HL-60 (cell line): ENCODE data around the gene GPR171.

Experiments
- DNase-seq, 2 experiments: peaks; one replicate each; pipeline ENCODE4 v3.0.0-alpha.2; 2010 to 2020; ENCODE audit warnings: low read depth in 1 of 2, low spot score in 1 of 2
- H3K27ac ChIP-seq: fragments of 250-450 bp; sonication (Bioruptor Pico); replicated peaks from 2 replicates; pipeline ENCODE4 v1.5.1; 2020; ENCODE audit warnings: mild to moderate bottlenecking, moderate library complexity
- H3K27me3 ChIP-seq: fragments of 250-450 bp; sonication (Bioruptor Pico); 2 replicates; pipeline ENCODE4 v1.5.1; 2021; ENCODE audit warnings: mild to moderate bottlenecking, moderate library complexity; ENCODE audit not compliant: insufficient read depth, poor library complexity, severe bottlenecking
- H3K4me3 ChIP-seq: replicated peaks from 2 replicates; pipeline ENCODE4 v1.5.1; 2011; ENCODE audit warnings: mild to moderate bottlenecking, control low read depth, low read length; ENCODE audit not compliant: insufficient read depth
- GABPA ChIP-seq: IDR thresholded peaks from 2 replicates; pipeline ENCODE4 v1.6.1; 2012; ENCODE audit warnings: low read depth
- POLR2AphosphoS5 ChIP-seq: IDR thresholded peaks from 2 replicates; pipeline ENCODE4 v1.6.1; 2012; ENCODE audit warnings: low read depth
- SPI1 ChIP-seq: IDR thresholded peaks from 2 replicates; pipeline ENCODE4 v1.6.1; 2012; ENCODE audit warnings: low read depth, mild to moderate bottlenecking, borderline replicate concordance
- TF ChIP-seq, protein P1 (sequence below): IDR thresholded peaks from 2 replicates; pipeline ENCODE4 v1.6.1; 2012; ENCODE audit warnings: low read depth; ENCODE audit not compliant: insufficient replicate concordance
- TF ChIP-seq, protein P2 (sequence below): IDR thresholded peaks from one replicate; pipeline ENCODE4 v1.5.1; 2011; ENCODE audit warnings: low read length, control low read depth, inconsistent platforms; ENCODE audit not compliant: insufficient read depth

GPR171 gene

DNA sequence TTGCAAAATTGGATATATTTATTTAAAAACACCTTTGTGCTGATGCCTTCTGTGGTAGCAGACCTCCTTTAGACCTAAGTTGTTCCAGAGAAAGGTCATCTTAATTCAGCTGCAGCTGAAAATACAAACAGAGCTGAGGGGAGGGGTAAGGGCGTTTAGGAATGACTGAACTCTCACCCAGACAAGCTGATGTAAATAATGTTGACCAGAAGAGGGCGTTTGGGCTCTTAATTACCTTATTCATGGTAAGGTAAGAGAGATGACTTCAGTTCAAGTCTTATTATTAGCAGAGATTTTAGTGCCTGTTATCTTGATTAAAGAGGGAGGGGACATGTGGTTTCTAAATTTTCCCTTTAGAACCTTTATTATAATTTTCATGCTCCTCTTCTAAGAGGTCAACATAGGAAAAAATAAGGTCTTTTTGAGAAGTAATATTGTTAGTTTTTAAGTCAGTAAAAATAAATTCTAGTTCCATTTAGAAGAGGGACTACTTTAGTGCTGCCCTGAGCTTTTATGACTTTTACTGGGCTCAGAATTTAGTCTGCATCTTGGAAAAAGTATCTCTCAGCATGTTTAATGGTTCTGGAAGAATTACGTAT, 46.3 kb downstream of the GPR171 start:
- DNase-seq, result peak; percentile 38 to 58
- H3K27me3 ChIP-seq, result no peaks in the 10 kb centered on the region

GRCh38 chr3:151155409-151156128, 47.4 kb downstream of the GPR171 start:
- Histone ChIP-seq H3K27me3 (no peaks in the 10 kb centered on the region), H3K27ac (no peak overlapping the region), H3K4me3 (no peak overlapping the region)
- TF ChIP-seq GABPA, result no peak
- TF ChIP-seq POLR2AphosphoS5, result no peak
- TF ChIP-seq, protein P1, sequence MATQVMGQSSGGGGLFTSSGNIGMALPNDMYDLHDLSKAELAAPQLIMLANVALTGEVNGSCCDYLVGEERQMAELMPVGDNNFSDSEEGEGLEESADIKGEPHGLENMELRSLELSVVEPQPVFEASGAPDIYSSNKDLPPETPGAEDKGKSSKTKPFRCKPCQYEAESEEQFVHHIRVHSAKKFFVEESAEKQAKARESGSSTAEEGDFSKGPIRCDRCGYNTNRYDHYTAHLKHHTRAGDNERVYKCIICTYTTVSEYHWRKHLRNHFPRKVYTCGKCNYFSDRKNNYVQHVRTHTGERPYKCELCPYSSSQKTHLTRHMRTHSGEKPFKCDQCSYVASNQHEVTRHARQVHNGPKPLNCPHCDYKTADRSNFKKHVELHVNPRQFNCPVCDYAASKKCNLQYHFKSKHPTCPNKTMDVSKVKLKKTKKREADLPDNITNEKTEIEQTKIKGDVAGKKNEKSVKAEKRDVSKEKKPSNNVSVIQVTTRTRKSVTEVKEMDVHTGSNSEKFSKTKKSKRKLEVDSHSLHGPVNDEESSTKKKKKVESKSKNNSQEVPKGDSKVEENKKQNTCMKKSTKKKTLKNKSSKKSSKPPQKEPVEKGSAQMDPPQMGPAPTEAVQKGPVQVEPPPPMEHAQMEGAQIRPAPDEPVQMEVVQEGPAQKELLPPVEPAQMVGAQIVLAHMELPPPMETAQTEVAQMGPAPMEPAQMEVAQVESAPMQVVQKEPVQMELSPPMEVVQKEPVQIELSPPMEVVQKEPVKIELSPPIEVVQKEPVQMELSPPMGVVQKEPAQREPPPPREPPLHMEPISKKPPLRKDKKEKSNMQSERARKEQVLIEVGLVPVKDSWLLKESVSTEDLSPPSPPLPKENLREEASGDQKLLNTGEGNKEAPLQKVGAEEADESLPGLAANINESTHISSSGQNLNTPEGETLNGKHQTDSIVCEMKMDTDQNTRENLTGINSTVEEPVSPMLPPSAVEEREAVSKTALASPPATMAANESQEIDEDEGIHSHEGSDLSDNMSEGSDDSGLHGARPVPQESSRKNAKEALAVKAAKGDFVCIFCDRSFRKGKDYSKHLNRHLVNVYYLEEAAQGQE, result no peak
- TF ChIP-seq SPI1, result no peak
- TF ChIP-seq, protein P2, sequence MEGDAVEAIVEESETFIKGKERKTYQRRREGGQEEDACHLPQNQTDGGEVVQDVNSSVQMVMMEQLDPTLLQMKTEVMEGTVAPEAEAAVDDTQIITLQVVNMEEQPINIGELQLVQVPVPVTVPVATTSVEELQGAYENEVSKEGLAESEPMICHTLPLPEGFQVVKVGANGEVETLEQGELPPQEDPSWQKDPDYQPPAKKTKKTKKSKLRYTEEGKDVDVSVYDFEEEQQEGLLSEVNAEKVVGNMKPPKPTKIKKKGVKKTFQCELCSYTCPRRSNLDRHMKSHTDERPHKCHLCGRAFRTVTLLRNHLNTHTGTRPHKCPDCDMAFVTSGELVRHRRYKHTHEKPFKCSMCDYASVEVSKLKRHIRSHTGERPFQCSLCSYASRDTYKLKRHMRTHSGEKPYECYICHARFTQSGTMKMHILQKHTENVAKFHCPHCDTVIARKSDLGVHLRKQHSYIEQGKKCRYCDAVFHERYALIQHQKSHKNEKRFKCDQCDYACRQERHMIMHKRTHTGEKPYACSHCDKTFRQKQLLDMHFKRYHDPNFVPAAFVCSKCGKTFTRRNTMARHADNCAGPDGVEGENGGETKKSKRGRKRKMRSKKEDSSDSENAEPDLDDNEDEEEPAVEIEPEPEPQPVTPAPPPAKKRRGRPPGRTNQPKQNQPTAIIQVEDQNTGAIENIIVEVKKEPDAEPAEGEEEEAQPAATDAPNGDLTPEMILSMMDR, result no peak
- DNase-seq, result no peak

More for the DNA sequence above, 46.3 kb downstream of the GPR171 start:
- no peak overlapping the region for H3K27ac ChIP-seq
- TF ChIP-seq, protein P1, result no peak
- TF ChIP-seq, protein P2, result peak; percentile 35
- no peak for TF ChIP-seq GABPA
- no peak overlapping the region for H3K4me3 ChIP-seq

GRCh38 chr3:151154566-151154965, 48.5 kb downstream of the GPR171 start:
- H3K27ac ChIP-seq, result no peak overlapping the region
- H3K27me3 ChIP-seq, result no peaks in the 10 kb centered on the region
- no peak overlapping the region for H3K4me3 ChIP-seq
- TF ChIP-seq, protein P1, result no peak
- no peak for TF ChIP-seq POLR2AphosphoS5
- TF ChIP-seq GABPA, result no peak
- DNase-seq, result no peak
